ENCODE results near the gene MAT2A.
"Not testable (repeated sequence)": the region's sequence is repeated elsewhere in the genome, so short reads cannot be mapped to it uniquely, and the experiment has no call there.

Gene MAT2A

GRCh38 chr2:85544915-85545779, 6.2 kb downstream of the MAT2A start:
- H3K4ac ChIP-seq (ENCODE audit: low read length); H2BK15ac ChIP-seq (ENCODE audit: low read length); H3K18ac ChIP-seq (ENCODE audit: low read length); H2AK5ac ChIP-seq (ENCODE audit: low read depth, low read length); H3K27ac ChIP-seq (replicated peaks; ENCODE audit: low read length); H2AFZ ChIP-seq (ENCODE audit: low read length); H2BK120ac ChIP-seq (ENCODE audit: low read depth, low read length); H3K9ac ChIP-seq (ENCODE audit: low read depth, low read length, poor library complexity); H2BK12ac ChIP-seq (ENCODE audit: low read length); H3K14ac ChIP-seq (ENCODE audit: low read length); H3K9me3 ChIP-seq (replicated peaks in 1 of 2; ENCODE audit: control insufficient read depth in 2 of 2, insufficient read depth in 1 of 2, low read depth in 1 of 2, low read length in 2 of 2); DNase-seq (ENCODE audit: low spot score); H3K27me3 ChIP-seq (ENCODE audit: control insufficient read depth in 3 of 3, insufficient read depth in 3 of 3, low read depth in 1 of 3, low read length in 3 of 3); H3K23ac ChIP-seq (ENCODE audit: low read depth, low read length, poor library complexity); H4K8ac ChIP-seq (ENCODE audit: low read depth, low read length); H2BK5ac ChIP-seq (ENCODE audit: low read length); H3K4me3 ChIP-seq (ENCODE audit: low read length in 2 of 2); H4K91ac ChIP-seq (ENCODE audit: low read depth, low read length, poor library complexity); H3K79me1 ChIP-seq (ENCODE audit: low read depth, low read length); H3K4me2 ChIP-seq (ENCODE audit: insufficient read depth, low read length, poor library complexity, severe bottlenecking): not testable (repeated sequence)
- no CpG with 5 or more reads among the region's 5 CpGs for WGBS, 2 donors (ENCODE audit: extremely low coverage in 2 of 2, insufficient read length in 2 of 2, insufficient replicate concordance in 1 of 2)
- peaks cover 30 to 92% of the 10 kb centered on the region in 2 donors for H3K36me3 ChIP-seq (replicated peaks in 1 of 2; ENCODE audit: control insufficient read depth in 2 of 2, insufficient read depth in 2 of 2, low read length in 2 of 2)
- peaks cover 4 to 13% of the 10 kb centered on the region in 2 donors for H3K4me1 ChIP-seq (ENCODE audit: control insufficient read depth in 2 of 2, insufficient read depth in 1 of 2, low read depth in 1 of 2, low read length in 2 of 2)

GRCh38 chr2:85545780-85546240, 6.8 kb downstream of the MAT2A start:
- WGBS, 2 donors (ENCODE audit: extremely low coverage in 2 of 2, insufficient read length in 2 of 2, insufficient replicate concordance in 1 of 2) = no CpG with 5 or more reads among the region's 5 CpGs
- Histone ChIP-seq H2AK5ac (ENCODE audit: low read depth, low read length) (no peak overlapping the region), H4K8ac (ENCODE audit: low read depth, low read length) (no peak overlapping the region), H4K91ac (ENCODE audit: low read depth, low read length, poor library complexity) (no peak overlapping the region), H3K23ac (ENCODE audit: low read depth, low read length, poor library complexity) (no peak overlapping the region), H3K9ac (ENCODE audit: low read depth, low read length, poor library complexity) (no peak overlapping the region), H3K4me1 (ENCODE audit: control insufficient read depth in 2 of 2, insufficient read depth in 1 of 2, low read depth in 1 of 2, low read length in 2 of 2) (peaks cover 4 to 13% of the 10 kb centered on the region in 2 donors), H3K18ac (ENCODE audit: low read length) (no peak overlapping the region), H3K27me3 (ENCODE audit: control insufficient read depth in 3 of 3, insufficient read depth in 3 of 3, low read depth in 1 of 3, low read length in 3 of 3) (no peaks in the 10 kb centered on the region), H3K4me3 (ENCODE audit: low read length in 2 of 2) (no peak overlapping the region), H2BK5ac (ENCODE audit: low read length) (no peak overlapping the region), H3K27ac (replicated peaks; ENCODE audit: low read length) (no peak overlapping the region), H3K36me3 (replicated peaks in 1 of 2; ENCODE audit: control insufficient read depth in 2 of 2, insufficient read depth in 2 of 2, low read length in 2 of 2) (peaks cover 35 to 92% of the 10 kb centered on the region in 2 donors), H3K4ac (ENCODE audit: low read length) (no peak overlapping the region), H3K79me1 (ENCODE audit: low read depth, low read length) (peaks cover 2% of the 10 kb centered on the region), H2BK15ac (ENCODE audit: low read length) (no peak overlapping the region), H2AFZ (ENCODE audit: low read length) (no peak overlapping the region), H3K14ac (ENCODE audit: low read length) (no peak overlapping the region), H3K4me2 (ENCODE audit: insufficient read depth, low read length, poor library complexity, severe bottlenecking) (no peak overlapping the region), H3K9me3 (replicated peaks in 1 of 2; ENCODE audit: control insufficient read depth in 2 of 2, insufficient read depth in 1 of 2, low read depth in 1 of 2, low read length in 2 of 2) (no peaks in the 10 kb centered on the region), H2BK120ac (ENCODE audit: low read depth, low read length) (no peak overlapping the region), H2BK12ac (ENCODE audit: low read length) (no peak overlapping the region)
- no peak for DNase-seq (ENCODE audit: low spot score)

GRCh38 chr2:85547089-85547858, 8.3 kb downstream of the MAT2A start:
- Histone ChIP-seq H3K9ac (ENCODE audit: low read depth, low read length, poor library complexity) (no peak overlapping the region), H2BK15ac (ENCODE audit: low read length) (no peak overlapping the region), H2AK5ac (ENCODE audit: low read depth, low read length) (no peak overlapping the region), H3K4ac (ENCODE audit: low read length) (no peak overlapping the region), H3K4me1 (ENCODE audit: control insufficient read depth in 2 of 2, insufficient read depth in 1 of 2, low read depth in 1 of 2, low read length in 2 of 2) (peaks cover 0 to 2% of the 10 kb centered on the region in 2 donors), H3K9me3 (replicated peaks in 1 of 2; ENCODE audit: control insufficient read depth in 2 of 2, insufficient read depth in 1 of 2, low read depth in 1 of 2, low read length in 2 of 2) (no peaks in the 10 kb centered on the region), H3K4me3 (ENCODE audit: low read length in 2 of 2) (no peak overlapping the region), H3K4me2 (ENCODE audit: insufficient read depth, low read length, poor library complexity, severe bottlenecking) (no peak overlapping the region), H3K36me3 (replicated peaks in 1 of 2; ENCODE audit: control insufficient read depth in 2 of 2, insufficient read depth in 2 of 2, low read length in 2 of 2) (peaks cover 35 to 92% of the 10 kb centered on the region in 2 donors), H3K27me3 (ENCODE audit: control insufficient read depth in 3 of 3, insufficient read depth in 3 of 3, low read depth in 1 of 3, low read length in 3 of 3) (no peaks in the 10 kb centered on the region), H2BK120ac (ENCODE audit: low read depth, low read length) (no peak overlapping the region), H3K27ac (replicated peaks; ENCODE audit: low read length) (no peak overlapping the region), H3K14ac (ENCODE audit: low read length) (no peak overlapping the region), H2BK12ac (ENCODE audit: low read length) (no peak overlapping the region), H3K79me1 (ENCODE audit: low read depth, low read length) (no peaks in the 10 kb centered on the region), H2AFZ (ENCODE audit: low read length) (no peak overlapping the region), H3K18ac (ENCODE audit: low read length) (no peak overlapping the region), H4K8ac (ENCODE audit: low read depth, low read length) (no peak overlapping the region), H2BK5ac (ENCODE audit: low read length) (no peak overlapping the region), H3K23ac (ENCODE audit: low read depth, low read length, poor library complexity) (no peak overlapping the region), H4K91ac (ENCODE audit: low read depth, low read length, poor library complexity) (no peak overlapping the region)
- no peak for DNase-seq (ENCODE audit: low spot score)
- no CpG with 5 or more reads among the region's 1 CpG for WGBS, 2 donors (ENCODE audit: extremely low coverage in 2 of 2, insufficient read length in 2 of 2, insufficient replicate concordance in 1 of 2)
